Vagina (tissue), 2 donors: ENCODE measurements around the gene ASPM.

Source experiments
- POLR2A ChIP-seq, 2 donors: fragments of 450-650 bp; IDR thresholded peaks; one replicate each; pipeline ENCODE4 v1.6.1; 2017; ENCODE audit warnings: antibody characterized with exemption in 2 of 2, mild to moderate bottlenecking in 2 of 2, moderate library complexity in 2 of 2
- POLR2AphosphoS5 ChIP-seq, 2 donors: sonication (generic); formaldehyde crosslinking; IDR thresholded peaks; one replicate each; pipeline ENCODE4 v1.9.0; 2017; ENCODE audit warnings: antibody characterized with exemption in 2 of 2, mild to moderate bottlenecking in 2 of 2, low read depth in 1 of 2; ENCODE audit not compliant: insufficient read depth in 1 of 2
- TF ChIP-seq, protein P1 (sequence below), 3 experiments: fragments of 450-650 bp in 2 of 3; fragments of 200-600 bp in 1 of 3; sonication (generic) in 1 of 3; IDR thresholded peaks; one replicate each; pipeline ENCODE4 v1.5.1; 2017 to 2019; ENCODE audit warnings: antibody characterized with exemption in 3 of 3, mild to moderate bottlenecking in 2 of 3, moderate library complexity in 2 of 3

- TF ChIP-seq, protein P1, sequence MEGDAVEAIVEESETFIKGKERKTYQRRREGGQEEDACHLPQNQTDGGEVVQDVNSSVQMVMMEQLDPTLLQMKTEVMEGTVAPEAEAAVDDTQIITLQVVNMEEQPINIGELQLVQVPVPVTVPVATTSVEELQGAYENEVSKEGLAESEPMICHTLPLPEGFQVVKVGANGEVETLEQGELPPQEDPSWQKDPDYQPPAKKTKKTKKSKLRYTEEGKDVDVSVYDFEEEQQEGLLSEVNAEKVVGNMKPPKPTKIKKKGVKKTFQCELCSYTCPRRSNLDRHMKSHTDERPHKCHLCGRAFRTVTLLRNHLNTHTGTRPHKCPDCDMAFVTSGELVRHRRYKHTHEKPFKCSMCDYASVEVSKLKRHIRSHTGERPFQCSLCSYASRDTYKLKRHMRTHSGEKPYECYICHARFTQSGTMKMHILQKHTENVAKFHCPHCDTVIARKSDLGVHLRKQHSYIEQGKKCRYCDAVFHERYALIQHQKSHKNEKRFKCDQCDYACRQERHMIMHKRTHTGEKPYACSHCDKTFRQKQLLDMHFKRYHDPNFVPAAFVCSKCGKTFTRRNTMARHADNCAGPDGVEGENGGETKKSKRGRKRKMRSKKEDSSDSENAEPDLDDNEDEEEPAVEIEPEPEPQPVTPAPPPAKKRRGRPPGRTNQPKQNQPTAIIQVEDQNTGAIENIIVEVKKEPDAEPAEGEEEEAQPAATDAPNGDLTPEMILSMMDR (IDR thresholded peaks at IDR 0.05): no peak
- TF ChIP-seq POLR2AphosphoS5 (IDR thresholded peaks at IDR 0.05; ENCODE audit: insufficient read depth in 1 of 2, low read depth in 1 of 2) (no peak), POLR2A (IDR thresholded peaks at IDR 0.05) (no peak)
Observed at GRCh38 chr1:197181982-197182381, 35.5 kb upstream of the ASPM start.
